HCT116 (cell line): Measurements from ENCODE around the gene DNAAF1. TPM values are rescaled to one million over a fixed set of nuclear protein-coding genes. Genes with fewer than 3 reads are reported as not detected.
A peak's percentile ranks its signal among the peaks of the same experiment; 100 is the strongest.

Experiments used
- ATAC-seq: fragments of 200-7000 bp; cut with Tn5 transposase; 2 replicates; pipeline ENCODE4 v1.9.1; 2020; ENCODE audit warnings: mild to moderate bottlenecking, moderate library complexity
- BruUV-seq: library from RNA; stranded (reverse); fragments of 400-500 nt; replicated peaks from 2 replicates; lab custom pipeline; 2021; lab: Mats Ljungman, UMichigan
- CTCF ChIA-PET: fragments of 300-600 bp; sonication (Branson Sonifier 250); formaldehyde crosslinking; loops from one replicate; lab custom pipeline; 2021; ENCODE audit warnings: antibody characterized with exemption; lab: Charles Lee
- POLR2A ChIA-PET: fragments of 300-600, 350-600 bp; sonication (Branson Sonifier 250); formaldehyde crosslinking; loops from one replicate; lab custom pipeline; 2021; ENCODE audit warnings: antibody characterized with exemption; lab: Charles Lee
- RAD21 ChIA-PET, 2 experiments: fragments of 300-600 bp; sonication (Branson Sonifier 250); formaldehyde crosslinking; loops; one replicate each; lab custom pipeline; 2023; ENCODE audit warnings: low total read pairs in 2 of 2; ENCODE audit not compliant: uncharacterized antibody in 2 of 2, unreplicated experiment in 2 of 2, low non-redundant PET in 1 of 2; lab: Charles Lee
- DNase-seq: peaks from one replicate; pipeline ENCODE4 v3.0.0-alpha.2; 2010; ENCODE audit warnings: low read depth, low spot score
- H2AFZ ChIP-seq: fragments of 200-600 bp; shearing (Covaris generic), sonication (generic); 2 replicates; pipeline ENCODE4 v1.6.1; 2017; ENCODE audit warnings: low read depth, mixed run types, mixed read lengths, antibody characterized with exemption, low read length; ENCODE audit not compliant: poor library complexity, severe bottlenecking
- H3K27ac ChIP-seq: 2 replicates; pipeline ENCODE4 v1.5.1; 2012; ENCODE audit warnings: low read depth, low read length
- H3K27me3 ChIP-seq: fragments of 200-600 bp; sonication (generic); 2 replicates; pipeline ENCODE4 v1.6.1; 2016; ENCODE audit warnings: mixed run types, low read length, mixed read lengths; ENCODE audit not compliant: insufficient read depth
- H3K36me3 ChIP-seq, 2 experiments: fragments of 200-500 bp in 1 of 2; fragments of 200-600 bp in 1 of 2; sonication (Bioruptor generic) in 1 of 2; sonication (generic) in 1 of 2; 2 replicates each; pipeline versions ENCODE4 v1.5.1 to v1.6.1; 2014 to 2016; ENCODE audit warnings: low read length in 2 of 2, inconsistent platforms in 1 of 2, mixed read lengths in 1 of 2, mixed run types in 1 of 2; ENCODE audit not compliant: insufficient read depth in 2 of 2, control insufficient read depth in 1 of 2
- H3K4me1 ChIP-seq, 2 experiments: fragments of 200-600 bp in 1 of 2; sonication (generic) in 1 of 2; 2 replicates each; pipeline versions ENCODE4 v1.5.1 to v1.6.1; 2012 to 2017; ENCODE audit warnings: low read length in 2 of 2, inconsistent platforms in 1 of 2, mild to moderate bottlenecking in 1 of 2, mixed read lengths in 1 of 2, mixed run types in 1 of 2, moderate library complexity in 1 of 2; ENCODE audit not compliant: insufficient read depth in 2 of 2, control insufficient read depth in 1 of 2
- H3K4me2 ChIP-seq: fragments of 200-600 bp; sonication (generic); 2 replicates; pipeline ENCODE4 v1.6.1; 2017; ENCODE audit warnings: mixed run types, low read length, mixed read lengths
- H3K4me3 ChIP-seq, 2 experiments: fragments of 200-600 bp in 1 of 2; sonication (generic) in 1 of 2; replicated peaks in 1 of 2; 2 replicates each; pipeline ENCODE4 v1.5.1; 2011 to 2016; ENCODE audit warnings: low read length in 2 of 2, control low read depth in 1 of 2, low read depth in 1 of 2, mild to moderate bottlenecking in 1 of 2, mixed read lengths in 1 of 2, mixed run types in 1 of 2
- H3K79me2 ChIP-seq: fragments of 200-600 bp; sonication (generic); 2 replicates; pipeline ENCODE4 v1.6.1; 2017; ENCODE audit warnings: mild to moderate bottlenecking, mixed run types, low read length, moderate library complexity, mixed read lengths; ENCODE audit not compliant: insufficient read depth
- H3K9ac ChIP-seq: fragments of 200-600 bp; sonication (generic); 2 replicates; pipeline ENCODE4 v1.6.1; 2016; ENCODE audit warnings: low read length, mixed read lengths
- H3K9me2 ChIP-seq: fragments of 200-600 bp; sonication (generic), shearing (Covaris generic); 2 replicates; pipeline ENCODE4 v1.6.1; 2017; ENCODE audit warnings: mixed run types, mild to moderate bottlenecking, moderate library complexity; ENCODE audit not compliant: insufficient read depth
- H3K9me3 ChIP-seq, 2 experiments: fragments of 200-500 bp in 1 of 2; fragments of 200-600 bp in 1 of 2; sonication (Bioruptor generic) in 1 of 2; sonication (generic) in 1 of 2; 2 replicates each; pipeline ENCODE4 v1.6.1; 2014 to 2017; ENCODE audit warnings: low read length in 2 of 2, mixed read lengths in 2 of 2, inconsistent platforms in 1 of 2, low read depth in 1 of 2, mild to moderate bottlenecking in 1 of 2, mixed run types in 1 of 2, moderate library complexity in 1 of 2; ENCODE audit not compliant: control insufficient read depth in 1 of 2, insufficient read depth in 1 of 2
- H4K20me1 ChIP-seq: fragments of 200-600 bp; sonication (generic), shearing (Covaris generic); 2 replicates; pipeline ENCODE4 v1.6.1; 2017; ENCODE audit warnings: mixed run types, mild to moderate bottlenecking, moderate library complexity; ENCODE audit not compliant: insufficient read depth
- CEBPB ChIP-seq: IDR thresholded peaks from 2 replicates; pipeline ENCODE4 v1.6.1; 2012; ENCODE audit warnings: low read depth
- FOSL1 ChIP-seq: IDR thresholded peaks from 2 replicates; pipeline ENCODE4 v1.6.1; 2012; ENCODE audit warnings: low read depth
- JUND ChIP-seq: IDR thresholded peaks from 2 replicates; pipeline ENCODE4 v1.6.1; 2012
- SP1 ChIP-seq: IDR thresholded peaks from 2 replicates; pipeline ENCODE4 v1.6.1; 2012; ENCODE audit warnings: low read depth
- SRF ChIP-seq: IDR thresholded peaks from 2 replicates; pipeline ENCODE4 v1.6.1; 2012; ENCODE audit warnings: low read depth
- YY1 ChIP-seq: IDR thresholded peaks from 2 replicates; pipeline ENCODE4 v1.6.1; 2011; ENCODE audit warnings: low read length, low read depth, moderate library complexity, mild to moderate bottlenecking; ENCODE audit not compliant: insufficient replicate concordance; ENCODE audit errors: extremely low read depth
- ZFX ChIP-seq: fragments of 450-650 bp; IDR thresholded peaks from 2 replicates; pipeline ENCODE4 v1.6.1; 2017
- intact Hi-C: fragments of 100-400 bp; cut with micrococcal nuclease; formaldehyde crosslinking; loops from 2 replicates; pipeline ENCODE4 v1.10.0; 2022
- total RNA-seq: library from RNA; stranded (reverse); gene quantifications from one replicate; pipeline ENCODE4 v1.2.1, GENCODE V29; 2021; ENCODE audit not compliant: unreplicated experiment
- TF ChIP-seq, protein P1 (sequence below): IDR thresholded peaks from 2 replicates; pipeline ENCODE4 v1.6.1; 2012; ENCODE audit warnings: low read depth
- TF ChIP-seq, protein P2 (sequence below), 3 experiments: fragments of 200-600 bp in 1 of 3; sonication (generic) in 1 of 3; IDR thresholded peaks in 2 of 3; conservative IDR thresholded peaks in 1 of 3; 2 replicates each; pipeline ENCODE4 v1.5.1; 2012 to 2017; ENCODE audit warnings: low read depth in 2 of 3, low read length in 2 of 3, antibody characterized with exemption in 1 of 3, borderline replicate concordance in 1 of 3, control low read depth in 1 of 3, mild to moderate bottlenecking in 1 of 3, mixed read lengths in 1 of 3, mixed run types in 1 of 3, moderate library complexity in 1 of 3; ENCODE audit not compliant: insufficient read depth in 1 of 3
- TF ChIP-seq, protein P3 (sequence below): IDR thresholded peaks from 2 replicates; pipeline ENCODE4 v1.6.1; 2011; ENCODE audit warnings: mild to moderate bottlenecking, low read length, moderate library complexity; ENCODE audit not compliant: insufficient replicate concordance; ENCODE audit errors: extremely low read depth
- TF ChIP-seq, protein P4 (sequence below): IDR thresholded peaks from 2 replicates; pipeline ENCODE4 v1.6.1; 2012
- TF ChIP-seq, protein P5 (sequence below): IDR thresholded peaks from 2 replicates; pipeline ENCODE4 v1.6.1; 2012

Gene DNAAF1
- total RNA-seq, 1 experiment from 2014 or later: 0.30 TPM

DNA sequence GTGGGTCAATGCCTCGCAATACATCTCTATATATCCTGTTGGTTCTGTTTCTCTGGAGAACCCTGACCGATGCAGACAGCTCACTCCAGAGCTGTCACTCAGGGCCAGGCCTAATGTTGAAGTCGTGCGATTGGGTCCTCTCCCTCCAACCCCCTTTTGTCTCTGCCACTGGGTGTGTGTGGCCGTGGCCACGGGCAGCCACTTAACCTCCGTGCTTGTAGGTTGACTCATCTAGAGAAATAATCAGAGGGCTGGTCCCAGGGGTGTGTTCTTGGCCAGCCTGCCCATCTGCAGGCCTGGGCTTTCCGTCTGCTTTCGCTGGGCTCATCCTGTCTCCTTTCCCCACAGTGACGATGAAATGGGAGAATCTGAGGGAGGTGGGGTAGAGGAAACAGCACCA, 53.3 kb downstream of the DNAAF1 start:
- Histone ChIP-seq H3K9me2 (no peaks in the 10 kb centered on the region), H3K36me3 (no peaks in the 10 kb centered on the region), H3K4me1 (peaks cover 0 to 7% of the 10 kb centered on the region in 2 experiments; a peak in 1 of 4 replicates), H3K4me3 (no peak overlapping the region), H3K9me3 (no peaks in the 10 kb centered on the region), H3K27ac (no peak overlapping the region), H2AFZ (no peak overlapping the region), H4K20me1 (no peaks in the 10 kb centered on the region), H3K79me2 (no peaks in the 10 kb centered on the region), H3K27me3 (no peaks in the 10 kb centered on the region), H3K4me2 (no peak overlapping the region), H3K9ac (no peak overlapping the region)
- ChIA-PET POLR2A (interaction anchor here (0.5 kb wide), 1 partner anchor 46 kb away, joined by 3 read pairs; no protein-coding TSS in a partner anchor), CTCF (interaction anchor here (1.2 kb wide), 1 partner anchor 109 kb away, joined by 3 read pairs; no protein-coding TSS in a partner anchor), RAD21 (no interaction called here)
- TF ChIP-seq YY1: no peak
- TF ChIP-seq, protein P1, sequence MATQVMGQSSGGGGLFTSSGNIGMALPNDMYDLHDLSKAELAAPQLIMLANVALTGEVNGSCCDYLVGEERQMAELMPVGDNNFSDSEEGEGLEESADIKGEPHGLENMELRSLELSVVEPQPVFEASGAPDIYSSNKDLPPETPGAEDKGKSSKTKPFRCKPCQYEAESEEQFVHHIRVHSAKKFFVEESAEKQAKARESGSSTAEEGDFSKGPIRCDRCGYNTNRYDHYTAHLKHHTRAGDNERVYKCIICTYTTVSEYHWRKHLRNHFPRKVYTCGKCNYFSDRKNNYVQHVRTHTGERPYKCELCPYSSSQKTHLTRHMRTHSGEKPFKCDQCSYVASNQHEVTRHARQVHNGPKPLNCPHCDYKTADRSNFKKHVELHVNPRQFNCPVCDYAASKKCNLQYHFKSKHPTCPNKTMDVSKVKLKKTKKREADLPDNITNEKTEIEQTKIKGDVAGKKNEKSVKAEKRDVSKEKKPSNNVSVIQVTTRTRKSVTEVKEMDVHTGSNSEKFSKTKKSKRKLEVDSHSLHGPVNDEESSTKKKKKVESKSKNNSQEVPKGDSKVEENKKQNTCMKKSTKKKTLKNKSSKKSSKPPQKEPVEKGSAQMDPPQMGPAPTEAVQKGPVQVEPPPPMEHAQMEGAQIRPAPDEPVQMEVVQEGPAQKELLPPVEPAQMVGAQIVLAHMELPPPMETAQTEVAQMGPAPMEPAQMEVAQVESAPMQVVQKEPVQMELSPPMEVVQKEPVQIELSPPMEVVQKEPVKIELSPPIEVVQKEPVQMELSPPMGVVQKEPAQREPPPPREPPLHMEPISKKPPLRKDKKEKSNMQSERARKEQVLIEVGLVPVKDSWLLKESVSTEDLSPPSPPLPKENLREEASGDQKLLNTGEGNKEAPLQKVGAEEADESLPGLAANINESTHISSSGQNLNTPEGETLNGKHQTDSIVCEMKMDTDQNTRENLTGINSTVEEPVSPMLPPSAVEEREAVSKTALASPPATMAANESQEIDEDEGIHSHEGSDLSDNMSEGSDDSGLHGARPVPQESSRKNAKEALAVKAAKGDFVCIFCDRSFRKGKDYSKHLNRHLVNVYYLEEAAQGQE: no peak
- no peak for TF ChIP-seq SRF
- TF ChIP-seq JUND: no peak
- TF ChIP-seq, protein P2, sequence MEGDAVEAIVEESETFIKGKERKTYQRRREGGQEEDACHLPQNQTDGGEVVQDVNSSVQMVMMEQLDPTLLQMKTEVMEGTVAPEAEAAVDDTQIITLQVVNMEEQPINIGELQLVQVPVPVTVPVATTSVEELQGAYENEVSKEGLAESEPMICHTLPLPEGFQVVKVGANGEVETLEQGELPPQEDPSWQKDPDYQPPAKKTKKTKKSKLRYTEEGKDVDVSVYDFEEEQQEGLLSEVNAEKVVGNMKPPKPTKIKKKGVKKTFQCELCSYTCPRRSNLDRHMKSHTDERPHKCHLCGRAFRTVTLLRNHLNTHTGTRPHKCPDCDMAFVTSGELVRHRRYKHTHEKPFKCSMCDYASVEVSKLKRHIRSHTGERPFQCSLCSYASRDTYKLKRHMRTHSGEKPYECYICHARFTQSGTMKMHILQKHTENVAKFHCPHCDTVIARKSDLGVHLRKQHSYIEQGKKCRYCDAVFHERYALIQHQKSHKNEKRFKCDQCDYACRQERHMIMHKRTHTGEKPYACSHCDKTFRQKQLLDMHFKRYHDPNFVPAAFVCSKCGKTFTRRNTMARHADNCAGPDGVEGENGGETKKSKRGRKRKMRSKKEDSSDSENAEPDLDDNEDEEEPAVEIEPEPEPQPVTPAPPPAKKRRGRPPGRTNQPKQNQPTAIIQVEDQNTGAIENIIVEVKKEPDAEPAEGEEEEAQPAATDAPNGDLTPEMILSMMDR (IDR thresholded peaks at IDR 0.05 in 2 of 3, conservative IDR thresholded peaks at IDR 0.05 in 1 of 3; ENCODE audit: borderline replicate concordance in 1 of 3, insufficient read depth in 1 of 3, low read depth in 2 of 3, low read length in 2 of 3): no peak
- TF ChIP-seq ZFX: no peak
- TF ChIP-seq, protein P3, sequence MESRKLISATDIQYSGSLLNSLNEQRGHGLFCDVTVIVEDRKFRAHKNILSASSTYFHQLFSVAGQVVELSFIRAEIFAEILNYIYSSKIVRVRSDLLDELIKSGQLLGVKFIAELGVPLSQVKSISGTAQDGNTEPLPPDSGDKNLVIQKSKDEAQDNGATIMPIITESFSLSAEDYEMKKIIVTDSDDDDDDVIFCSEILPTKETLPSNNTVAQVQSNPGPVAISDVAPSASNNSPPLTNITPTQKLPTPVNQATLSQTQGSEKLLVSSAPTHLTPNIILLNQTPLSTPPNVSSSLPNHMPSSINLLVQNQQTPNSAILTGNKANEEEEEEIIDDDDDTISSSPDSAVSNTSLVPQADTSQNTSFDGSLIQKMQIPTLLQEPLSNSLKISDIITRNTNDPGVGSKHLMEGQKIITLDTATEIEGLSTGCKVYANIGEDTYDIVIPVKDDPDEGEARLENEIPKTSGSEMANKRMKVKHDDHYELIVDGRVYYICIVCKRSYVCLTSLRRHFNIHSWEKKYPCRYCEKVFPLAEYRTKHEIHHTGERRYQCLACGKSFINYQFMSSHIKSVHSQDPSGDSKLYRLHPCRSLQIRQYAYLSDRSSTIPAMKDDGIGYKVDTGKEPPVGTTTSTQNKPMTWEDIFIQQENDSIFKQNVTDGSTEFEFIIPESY: no peak
- TF ChIP-seq CEBPB: no peak
- no peak for TF ChIP-seq SP1
- TF ChIP-seq FOSL1: no peak
- TF ChIP-seq, protein P4, sequence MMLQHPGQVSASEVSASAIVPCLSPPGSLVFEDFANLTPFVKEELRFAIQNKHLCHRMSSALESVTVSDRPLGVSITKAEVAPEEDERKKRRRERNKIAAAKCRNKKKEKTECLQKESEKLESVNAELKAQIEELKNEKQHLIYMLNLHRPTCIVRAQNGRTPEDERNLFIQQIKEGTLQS: no peak
- TF ChIP-seq, protein P5, sequence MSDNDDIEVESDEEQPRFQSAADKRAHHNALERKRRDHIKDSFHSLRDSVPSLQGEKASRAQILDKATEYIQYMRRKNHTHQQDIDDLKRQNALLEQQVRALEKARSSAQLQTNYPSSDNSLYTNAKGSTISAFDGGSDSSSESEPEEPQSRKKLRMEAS: no peak
- intact Hi-C loops: no loop called here
- BruUV-seq: no TSS peak
- ATAC-seq: peak; percentile 36; the same call in 1 of the 2 replicates
- no peak for DNase-seq
